PC-3 (cell line): ENCODE measurements around the gene SMIM5.

Source experiments
- CTCF ChIP-seq: fragments of 300-600 bp; sonication (generic); conservative IDR thresholded peaks from 2 replicates; pipeline ENCODE4 v1.5.1; 2017; ENCODE audit warnings: antibody characterized with exemption, low read depth, mild to moderate bottlenecking, low read length
- EZH2 ChIP-seq: fragments of 300-600 bp; sonication (generic); IDR thresholded peaks from one replicate; pipeline ENCODE4 v1.6.1; 2017; ENCODE audit warnings: antibody characterized with exemption, mild to moderate bottlenecking, low read length; ENCODE audit not compliant: unreplicated experiment

GRCh38 chr17:75594499-75595283, 38.5 kb upstream of the SMIM5 start:
- TF ChIP-seq CTCF, result no peak; the same call in 1 of the 2 replicates
- no peak for TF ChIP-seq EZH2
